GM21381 (cell line): ENCODE results near the gene OR2A12.
"Not testable (repeated sequence)": the region's sequence is repeated elsewhere in the genome, so short reads cannot be mapped to it uniquely, and the experiment has no call there.

Experiments
- ATAC-seq: cut with Tn5 transposase; IDR thresholded peaks from one replicate; pipeline ENCODE4 v1.9.1; 2021; ENCODE audit warnings: mild to moderate bottlenecking, moderate library complexity; ENCODE audit not compliant: unreplicated experiment

Gene OR2A12, protein sequence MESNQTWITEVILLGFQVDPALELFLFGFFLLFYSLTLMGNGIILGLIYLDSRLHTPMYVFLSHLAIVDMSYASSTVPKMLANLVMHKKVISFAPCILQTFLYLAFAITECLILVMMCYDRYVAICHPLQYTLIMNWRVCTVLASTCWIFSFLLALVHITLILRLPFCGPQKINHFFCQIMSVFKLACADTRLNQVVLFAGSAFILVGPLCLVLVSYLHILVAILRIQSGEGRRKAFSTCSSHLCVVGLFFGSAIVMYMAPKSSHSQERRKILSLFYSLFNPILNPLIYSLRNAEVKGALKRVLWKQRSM

DNA sequence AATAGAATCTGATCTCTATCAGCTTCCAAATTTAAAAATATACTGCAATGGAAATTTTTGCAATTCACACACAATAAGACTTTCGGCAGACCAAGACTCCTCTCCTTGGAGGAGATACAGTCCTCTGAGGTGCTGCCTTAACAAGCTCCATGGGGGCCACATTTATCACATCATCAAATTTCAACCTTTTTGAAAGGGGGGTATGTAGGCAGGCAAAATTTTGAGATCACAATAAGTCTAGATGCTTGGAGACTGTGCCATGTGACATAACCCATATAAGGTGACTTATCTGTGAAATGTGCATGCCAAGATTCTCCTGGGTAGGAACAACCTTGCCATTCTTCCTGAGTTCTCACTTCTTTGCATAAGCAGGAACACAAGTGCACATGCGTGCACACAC is at the start of gene OR2A12:
Gene OR2A12 (plus strand): TSS at position 301 of the 400 bp plus-strand sequence. CDS start 8,830 bp downstream, outside the sequence.
- no peak for ATAC-seq

DNA sequence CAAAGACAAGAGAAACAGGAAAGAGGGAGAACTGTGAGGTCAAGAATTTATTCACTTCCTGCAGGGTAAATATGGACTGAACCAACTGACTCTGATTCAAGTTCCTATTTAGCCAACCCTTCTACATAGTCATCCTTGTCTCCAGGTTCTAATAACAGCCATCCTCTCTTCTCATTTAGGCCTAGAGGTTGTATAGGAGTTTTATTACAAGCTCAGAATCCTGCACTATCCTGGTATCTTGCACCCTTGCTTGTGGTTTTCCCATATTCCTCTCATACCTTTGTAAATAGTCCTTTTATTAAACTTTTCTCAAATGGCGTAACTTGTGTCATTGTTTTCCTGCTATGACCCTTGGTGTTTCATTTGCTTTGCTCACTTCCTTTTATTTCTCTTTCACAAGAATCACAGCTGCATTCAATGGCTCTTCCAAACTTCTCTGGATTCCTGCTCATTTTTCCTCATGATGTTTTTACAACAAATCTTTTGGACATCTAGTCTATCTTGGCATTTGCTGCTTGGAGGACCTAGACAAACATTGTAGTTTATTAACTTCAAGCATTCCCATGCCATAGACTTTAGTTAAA is 49.7 kb upstream of the OR2A12 start:
- ATAC-seq = no peak

DNA sequence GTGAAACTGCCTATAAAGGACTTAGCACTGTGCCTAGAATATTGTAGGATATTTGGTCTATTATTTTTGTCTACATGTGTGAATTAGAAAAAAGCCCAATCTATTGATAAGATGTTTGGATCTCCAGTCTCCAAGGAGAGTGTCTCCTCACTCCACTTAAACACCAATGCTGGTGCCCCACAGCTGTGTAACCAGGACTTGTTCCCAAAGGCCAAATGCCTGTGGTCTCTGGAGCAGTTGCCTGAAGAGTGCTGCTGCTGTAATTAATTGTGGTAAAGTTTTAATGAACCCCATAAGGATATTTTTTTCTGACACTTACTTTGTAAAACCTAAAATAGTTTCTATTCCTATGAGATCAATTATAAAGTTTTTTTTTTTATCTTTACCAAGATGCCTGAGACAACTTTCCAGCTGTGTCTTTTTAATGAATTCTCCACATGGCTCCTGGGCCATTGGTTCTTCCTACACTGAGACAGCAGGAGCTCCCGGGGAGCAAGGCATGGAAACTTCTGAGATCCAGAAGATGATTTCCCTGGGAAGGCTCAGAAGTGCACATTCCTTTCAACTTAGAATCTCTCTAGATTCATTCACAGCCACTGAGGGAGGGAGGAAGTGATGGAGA is 48.6 kb upstream of the OR2A12 start:
- no peak for ATAC-seq

DNA sequence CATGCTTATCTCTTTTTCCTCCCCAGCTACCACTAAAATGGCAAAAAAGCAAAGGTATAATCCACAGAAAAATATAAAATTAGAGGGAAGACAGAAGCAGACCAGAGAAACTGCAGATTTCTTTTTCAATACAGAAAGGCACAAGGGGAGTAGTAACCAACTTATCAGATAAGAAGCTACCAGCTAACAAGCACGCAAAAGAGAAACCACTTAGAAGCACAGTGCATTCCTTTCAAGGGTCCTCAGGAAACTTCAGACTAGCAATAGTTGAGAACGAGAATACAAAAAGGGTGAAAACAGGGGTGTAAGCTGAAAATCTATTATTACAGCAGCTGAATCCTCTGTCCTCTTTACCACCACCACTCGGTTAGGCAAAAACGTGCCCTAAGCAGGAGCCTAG is 47.2 kb upstream of the OR2A12 start:
- no peak for ATAC-seq

DNA sequence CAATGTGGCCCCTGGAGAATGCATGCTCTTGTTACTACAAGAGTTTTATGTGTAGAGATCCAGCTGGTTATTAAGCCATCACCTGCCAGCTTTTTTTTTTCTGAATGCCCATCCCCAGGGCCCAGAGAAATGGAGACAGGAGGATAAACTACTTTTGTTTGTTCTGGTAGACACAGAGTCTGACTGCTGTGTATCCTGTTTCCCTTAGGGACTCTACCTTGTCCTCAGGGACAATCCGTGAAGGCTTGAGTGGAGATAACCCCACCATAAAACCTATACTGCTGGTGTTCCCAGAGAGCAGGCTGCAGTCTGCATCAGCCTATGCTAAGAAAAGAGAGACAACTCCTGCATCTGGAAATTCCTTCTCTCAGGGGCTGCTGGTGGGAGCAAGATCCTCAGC is 37.4 kb upstream of the OR2A12 start, which contains the start of gene OR2A5:
Gene OR2A5 (plus strand): TSS at position 301 of the 400 bp plus-strand sequence. CDS start 1,454 bp downstream, outside the sequence.
- no peak for ATAC-seq

DNA sequence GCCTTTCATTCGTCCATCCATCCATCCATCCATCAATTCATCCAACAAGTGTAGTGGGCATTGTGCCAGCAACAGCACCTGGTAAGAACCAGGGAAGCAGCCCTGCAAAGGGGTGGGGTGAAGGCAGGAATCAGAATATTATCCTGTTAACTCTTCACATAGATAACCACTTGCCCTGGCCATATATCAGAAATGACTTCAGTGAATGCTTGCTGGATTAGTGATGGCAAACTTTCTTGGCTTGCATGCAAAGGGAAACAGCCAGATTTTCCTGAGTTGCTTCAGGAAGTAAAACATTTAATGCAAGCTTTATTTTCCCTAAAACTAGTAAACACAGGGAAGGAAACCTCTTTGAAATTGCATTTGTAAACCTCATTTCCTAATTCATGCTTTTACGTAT is 36.6 kb upstream of the OR2A12 start:
- ATAC-seq = no peak

DNA sequence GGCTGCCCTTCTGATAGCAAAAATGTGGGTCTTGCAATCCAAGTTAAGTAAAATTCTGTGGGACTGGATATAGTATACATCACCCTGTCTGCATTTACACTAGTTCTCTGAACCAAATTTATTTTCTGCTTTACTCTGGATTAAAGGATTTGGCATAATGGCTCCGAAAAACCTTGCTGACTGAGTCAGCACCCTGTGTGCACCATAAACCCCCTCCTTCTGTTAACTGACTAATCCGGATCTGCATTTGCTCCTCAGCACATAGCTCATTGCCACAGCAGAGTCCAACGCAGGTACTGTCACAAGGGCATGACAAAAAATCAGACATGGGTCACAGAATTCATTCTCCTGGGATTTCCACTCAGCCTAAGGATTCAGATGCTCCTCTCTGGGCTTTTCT is 36.0 kb upstream of the OR2A12 start:
- no peak for ATAC-seq

DNA sequence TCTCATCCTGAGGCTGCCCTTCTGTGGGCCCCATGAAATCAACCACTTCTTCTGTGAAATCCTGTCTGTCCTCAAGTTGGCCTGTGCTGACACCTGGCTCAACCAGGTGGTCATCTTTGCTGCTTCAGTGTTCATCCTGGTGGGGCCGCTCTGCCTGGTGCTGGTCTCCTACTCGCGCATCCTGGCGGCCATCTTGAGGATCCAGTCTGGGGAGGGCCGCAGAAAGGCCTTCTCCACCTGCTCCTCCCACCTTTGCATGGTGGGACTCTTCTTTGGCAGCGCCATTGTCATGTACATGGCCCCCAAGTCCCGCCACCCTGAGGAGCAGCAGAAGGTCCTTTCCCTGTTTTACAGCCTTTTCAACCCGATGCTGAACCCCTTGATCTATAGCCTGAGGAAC is 35.2 kb upstream of the OR2A12 start:
- not testable (repeated sequence) for ATAC-seq

DNA sequence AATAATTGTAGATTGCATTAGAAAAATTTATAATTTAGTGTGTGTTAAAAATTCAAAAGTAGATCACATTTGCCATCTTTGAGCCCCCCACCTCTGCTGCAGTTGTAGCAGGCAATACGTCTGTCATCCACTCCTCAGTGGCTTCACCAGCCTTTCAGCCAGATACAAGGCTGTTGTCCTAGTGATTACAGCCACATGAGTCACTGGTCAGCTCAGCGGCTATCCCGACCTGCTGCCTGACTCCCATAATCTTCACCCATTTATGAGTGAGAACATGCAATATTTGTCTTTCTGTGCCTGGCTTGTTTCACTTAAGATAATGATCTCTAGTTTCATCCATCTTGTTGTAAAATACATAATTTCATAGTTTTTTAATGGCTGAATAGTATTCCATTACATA is 28.1 kb upstream of the OR2A12 start:
- no peak for ATAC-seq

DNA sequence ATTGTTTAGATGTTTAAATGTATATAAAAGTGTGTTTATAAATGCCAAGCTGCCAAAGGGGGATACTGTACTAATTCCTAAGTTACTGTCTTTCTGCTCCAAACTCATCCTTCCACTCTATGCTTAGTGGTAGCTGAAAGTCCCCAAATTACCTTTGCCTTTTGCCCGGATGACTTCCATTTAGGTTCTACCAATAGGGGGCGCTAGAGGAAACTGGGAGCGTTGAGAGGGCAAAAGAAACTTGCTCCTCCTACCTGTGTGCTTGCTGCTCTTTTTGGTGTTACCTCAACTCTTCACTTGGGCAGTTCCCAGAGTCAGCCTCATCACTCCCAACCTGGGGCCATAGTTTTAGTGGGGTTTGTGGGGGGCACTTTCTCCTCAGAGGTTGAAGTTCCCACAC is 22.4 kb upstream of the OR2A12 start:
- ATAC-seq = no peak

DNA sequence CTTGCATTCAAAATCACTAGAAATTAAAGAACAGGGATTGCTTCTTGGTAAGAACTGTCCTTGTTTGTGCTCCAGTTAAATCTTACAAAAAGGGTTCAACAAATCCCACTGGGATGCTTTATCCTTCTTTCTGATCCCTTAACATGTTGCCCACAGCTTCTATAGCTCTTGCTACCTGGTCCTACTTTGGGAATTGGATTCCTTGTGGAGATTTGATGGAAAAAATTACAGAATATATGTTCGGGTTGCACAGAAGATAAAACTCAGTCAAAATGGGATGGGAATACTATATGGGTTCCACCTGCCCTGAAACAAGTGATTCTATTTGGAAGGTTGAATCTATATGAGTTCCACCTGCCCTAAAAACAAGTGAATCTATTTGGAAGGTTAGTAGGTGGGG is 16.6 kb upstream of the OR2A12 start, which contains the start of gene OR2A25:
Gene OR2A25 (plus strand): TSS at position 301 of the 400 bp plus-strand sequence. CDS start 4,409 bp downstream, outside the sequence.
- no peak for ATAC-seq

DNA sequence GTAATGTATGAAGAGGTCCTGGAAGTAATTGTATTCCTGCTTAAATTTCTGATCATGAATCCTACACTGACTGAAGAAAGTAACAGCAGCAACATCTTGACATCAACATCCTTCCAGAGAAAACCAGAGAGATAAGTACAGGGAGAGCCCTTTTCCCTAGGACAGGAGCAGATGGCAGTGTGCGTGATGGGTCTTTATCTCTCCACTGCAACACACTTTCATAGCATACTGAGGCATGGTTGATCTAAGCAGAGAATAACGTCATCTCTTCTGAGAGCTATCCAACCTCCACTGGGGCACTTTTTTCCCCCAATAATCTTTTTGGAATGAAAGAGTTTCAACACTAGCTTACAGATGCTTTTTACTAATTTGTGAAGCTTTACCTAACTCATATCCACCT is 16.1 kb upstream of the OR2A12 start:
- ATAC-seq = no peak

DNA sequence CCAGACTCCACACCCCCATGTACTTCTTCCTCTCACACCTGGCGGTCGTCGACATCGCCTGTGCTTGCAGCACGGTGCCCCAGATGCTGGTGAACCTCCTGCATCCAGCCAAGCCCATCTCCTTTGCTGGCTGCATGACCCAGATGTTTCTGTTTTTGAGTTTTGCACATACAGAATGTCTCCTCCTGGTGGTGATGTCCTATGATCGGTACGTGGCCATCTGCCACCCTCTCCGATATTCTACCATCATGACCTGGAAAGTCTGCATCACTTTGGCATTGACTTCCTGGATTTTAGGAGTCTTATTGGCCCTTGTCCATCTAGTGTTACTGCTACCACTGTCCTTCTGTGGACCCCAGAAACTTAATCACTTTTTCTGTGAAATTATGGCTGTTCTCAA is 11.7 kb upstream of the OR2A12 start:
- no peak for ATAC-seq

DNA sequence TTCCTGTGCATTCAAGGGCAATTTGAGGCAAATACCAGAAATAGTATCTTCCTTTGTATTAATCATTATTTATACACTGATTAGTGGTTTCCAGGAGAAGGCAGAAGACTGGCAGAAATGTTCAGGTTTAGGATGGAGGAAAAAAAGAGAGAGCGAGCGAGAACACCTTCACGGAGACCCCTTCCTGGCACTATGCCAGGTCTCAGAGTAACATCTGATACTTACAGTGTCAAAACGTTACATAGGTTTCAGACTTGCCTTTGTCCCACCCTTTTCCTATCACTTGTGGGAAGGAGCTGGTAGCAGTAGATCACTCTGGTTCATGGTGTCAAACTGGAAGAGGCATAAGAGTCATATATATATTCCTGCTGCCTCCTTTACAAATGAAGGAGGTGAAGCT is 652 bp downstream of the OR2A12 start:
- no peak for ATAC-seq

DNA sequence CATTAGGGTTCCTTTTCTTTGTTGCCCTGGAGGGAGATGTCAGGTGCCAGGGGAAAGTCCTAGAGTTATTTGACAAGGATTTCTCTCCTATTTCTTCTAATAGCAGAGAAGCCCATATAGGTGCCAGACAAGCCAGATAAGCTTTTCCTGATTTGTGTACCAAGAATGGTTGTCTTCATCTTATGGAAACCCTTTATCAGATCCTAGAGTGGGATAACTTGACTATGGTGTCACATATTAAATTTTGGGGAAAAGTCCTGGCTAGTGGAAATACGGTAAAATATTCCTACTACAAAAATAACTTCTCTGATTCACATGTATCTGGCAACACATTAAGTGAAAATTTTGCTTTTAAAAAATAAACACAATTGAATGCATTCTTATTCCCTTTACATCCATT is 1.2 kb downstream of the OR2A12 start:
- no peak for ATAC-seq

DNA sequence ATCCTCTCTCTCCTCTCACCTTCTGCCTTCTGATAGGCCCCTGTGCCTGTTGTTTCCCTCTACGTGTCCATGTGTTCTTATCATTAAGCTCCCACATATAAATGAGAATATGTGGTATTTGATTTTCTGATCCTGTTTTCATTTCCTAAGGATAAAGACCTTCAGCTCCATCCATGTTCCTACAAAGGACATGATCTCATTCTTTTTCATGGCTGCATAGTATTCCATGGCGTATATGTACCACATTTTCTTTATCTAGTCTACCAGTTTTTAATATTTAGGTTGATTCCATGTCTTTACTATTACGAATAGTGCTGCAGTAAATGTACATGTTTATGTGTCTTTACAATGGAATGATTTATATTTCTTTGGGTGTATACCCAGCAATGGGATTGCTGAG is 4.6 kb downstream of the OR2A12 start:
- no peak for ATAC-seq

DNA sequence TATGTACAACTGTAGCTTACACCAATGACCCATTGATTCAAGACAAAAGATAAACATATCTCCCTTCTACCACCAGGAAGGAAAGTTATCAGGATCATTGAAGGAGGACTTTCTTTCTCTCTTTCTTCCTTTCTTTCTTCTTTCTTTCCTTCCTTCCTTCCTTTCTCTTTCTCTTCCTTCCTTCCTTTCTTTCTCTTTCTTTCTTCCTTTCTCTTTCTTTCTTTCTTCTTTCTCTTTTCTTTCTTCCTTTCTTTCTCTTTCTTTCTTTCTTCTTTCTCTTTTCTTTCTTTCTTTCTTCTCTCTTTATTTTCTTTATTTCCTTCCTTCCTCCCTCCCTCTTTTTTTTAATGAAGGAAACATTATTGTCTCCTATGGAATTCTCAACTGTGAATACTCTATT is 12.7 kb downstream of the OR2A12 start:
- ATAC-seq = no peak

DNA sequence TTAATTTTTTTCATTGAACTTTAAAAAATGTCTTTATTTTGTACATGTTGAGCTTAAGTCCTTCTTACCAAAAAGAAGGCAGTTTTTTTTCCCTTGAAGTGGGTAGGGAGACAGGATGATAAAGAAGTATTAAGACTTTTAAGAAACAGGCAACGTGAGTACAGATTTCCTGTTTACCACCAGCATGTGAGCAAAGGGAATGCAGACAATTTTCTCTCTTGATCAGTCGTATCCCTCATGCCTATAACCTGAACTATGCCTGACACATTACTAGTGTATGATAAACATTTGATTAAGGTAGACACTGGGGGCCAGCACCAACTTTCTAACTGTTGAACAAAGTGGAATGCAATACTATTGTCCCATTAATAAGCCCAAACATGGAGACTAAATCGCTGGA is 14.5 kb downstream of the OR2A12 start:
- no peak for ATAC-seq

DNA sequence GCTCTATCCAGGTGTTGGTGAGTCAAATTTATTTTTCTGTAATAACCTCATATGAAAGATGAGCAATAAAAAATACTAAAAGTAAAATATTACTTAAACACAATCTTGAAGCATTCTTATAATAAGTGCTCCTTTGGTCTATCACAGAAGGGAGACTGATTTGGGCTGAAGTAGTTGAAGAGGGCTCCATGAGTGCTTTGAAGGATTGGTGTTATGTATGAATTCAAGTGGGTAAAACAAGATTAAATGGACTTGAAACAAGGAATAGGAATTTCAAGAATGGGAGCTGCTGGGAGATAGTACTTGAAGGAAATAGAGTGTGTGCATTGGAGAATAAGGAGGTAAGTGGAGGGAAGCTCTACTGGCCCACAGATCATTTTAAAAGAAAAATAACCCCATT is 16.0 kb downstream of the OR2A12 start:
- ATAC-seq = no peak

DNA sequence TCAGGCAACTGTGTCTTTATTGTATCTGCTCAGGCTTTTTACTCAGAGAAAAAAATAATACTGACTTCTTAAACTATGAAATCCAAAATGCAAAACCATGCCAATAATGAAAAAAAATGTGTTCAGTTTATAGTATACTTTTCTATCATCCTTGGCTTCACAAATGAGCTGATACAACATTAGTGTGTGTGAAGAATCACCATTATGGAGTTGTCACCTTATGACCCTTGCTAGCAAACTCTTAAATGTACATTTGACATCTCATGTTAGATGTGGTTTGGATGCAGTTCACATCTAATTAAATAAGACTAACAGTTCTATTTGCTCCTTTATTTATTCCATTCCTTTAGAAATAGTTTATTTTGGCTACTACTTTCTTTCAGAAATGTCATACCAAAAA is 19.1 kb downstream of the OR2A12 start:
- no peak for ATAC-seq

DNA sequence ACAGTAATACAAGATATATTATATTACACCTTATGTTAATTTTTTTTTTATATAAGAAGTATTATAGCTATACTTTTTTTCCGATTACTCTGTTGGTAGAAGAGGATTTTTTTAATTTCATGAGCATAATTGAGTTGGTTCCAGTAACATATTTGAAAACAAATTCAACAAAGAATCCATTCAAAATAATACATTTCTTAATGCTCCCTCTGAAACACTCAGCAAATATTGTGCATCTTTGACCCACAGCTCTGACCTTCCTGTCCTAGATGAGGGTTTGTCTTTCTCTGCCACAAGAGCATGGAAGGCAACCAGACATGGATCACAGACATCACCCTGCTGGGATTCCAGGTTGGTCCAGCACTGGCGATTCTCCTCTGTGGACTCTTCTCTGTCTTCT is 23.2 kb downstream of the OR2A12 start, which contains the start of gene OR2A2:
Gene OR2A2 (plus strand): TSS at position 301 of the 400 bp plus-strand sequence. CDS start 0 bp downstream, at position 301.
- no peak for ATAC-seq

DNA sequence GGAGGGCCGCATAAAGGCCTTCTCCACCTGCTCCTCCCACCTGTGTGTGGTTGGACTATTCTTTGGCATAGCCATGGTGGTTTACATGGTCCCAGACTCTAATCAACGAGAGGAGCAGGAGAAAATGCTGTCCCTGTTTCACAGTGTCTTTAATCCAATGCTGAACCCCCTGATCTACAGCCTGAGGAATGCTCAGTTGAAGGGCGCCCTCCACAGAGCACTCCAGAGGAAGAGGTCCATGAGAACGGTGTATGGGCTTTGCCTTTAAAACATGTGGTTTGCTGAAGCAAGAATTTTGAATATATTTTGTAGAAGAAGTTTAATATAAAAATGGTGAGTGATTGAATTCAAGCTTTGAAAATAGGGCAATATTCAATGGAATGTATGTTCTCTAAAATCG is 24.2 kb downstream of the OR2A12 start:
- no peak for ATAC-seq
